ENCODE measurements around the gene GNB1. TPM values are rescaled to one million over a fixed set of nuclear protein-coding genes. Genes with fewer than 3 reads are reported as not detected.

The GNB1 gene
- total RNA-seq, 3 donors from 2014 or later (not counting 1 experiment from before 2014, with no cell fraction given) = 285 to 304 (median 289) TPM

DNA sequence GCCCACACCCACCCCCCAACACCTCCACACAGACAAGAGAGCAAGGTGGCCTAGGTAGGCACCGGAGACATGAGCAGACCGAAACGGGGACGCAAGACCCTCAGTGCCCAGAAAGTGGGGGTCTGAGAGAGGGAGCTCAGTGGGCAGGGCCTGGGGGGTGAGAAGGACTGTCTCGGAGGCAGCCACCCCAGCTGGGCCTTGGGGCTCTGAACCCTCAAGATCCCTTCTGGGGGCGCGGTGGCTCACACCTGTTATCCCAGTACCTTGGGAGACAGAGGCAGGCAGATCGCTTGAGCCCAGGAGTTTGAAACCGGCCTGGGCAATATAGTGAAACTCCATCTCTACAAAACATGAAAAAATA is 9.1 kb upstream of the GNB1 start:
- Mint-ChIP-seq H3K27ac (no peak overlapping the region), H3K27me3 (ENCODE audit: low read depth in 2 of 2) (peaks cover 0 to 4% of the 10 kb centered on the region in 2 donors), H3K4me1 (peaks cover 2 to 3% of the 10 kb centered on the region in 2 donors), H3K9me3 (no peaks in the 10 kb centered on the region), H3K36me3 (no peaks in the 10 kb centered on the region), H3K4me3 (no peak overlapping the region)
- no peak overlapping the region for H3K27ac ChIP-seq (ENCODE audit: low read length)
- peaks cover 14% of the 10 kb centered on the region for H3K4me1 ChIP-seq (ENCODE audit: control insufficient read depth, insufficient read depth, low read length)
- no peaks in the 10 kb centered on the region for H3K9me3 ChIP-seq (ENCODE audit: control insufficient read depth, insufficient read depth, low read length)
- ATAC-seq = no peak
- intact Hi-C loops (cut with micrococcal nuclease) = no loop called here
- WGBS (ENCODE audit: insufficient coverage) = 46% methylated on average over 9 of the region's 9 CpGs
- no peak for DNase-seq
- TF ChIP-seq, protein P1, sequence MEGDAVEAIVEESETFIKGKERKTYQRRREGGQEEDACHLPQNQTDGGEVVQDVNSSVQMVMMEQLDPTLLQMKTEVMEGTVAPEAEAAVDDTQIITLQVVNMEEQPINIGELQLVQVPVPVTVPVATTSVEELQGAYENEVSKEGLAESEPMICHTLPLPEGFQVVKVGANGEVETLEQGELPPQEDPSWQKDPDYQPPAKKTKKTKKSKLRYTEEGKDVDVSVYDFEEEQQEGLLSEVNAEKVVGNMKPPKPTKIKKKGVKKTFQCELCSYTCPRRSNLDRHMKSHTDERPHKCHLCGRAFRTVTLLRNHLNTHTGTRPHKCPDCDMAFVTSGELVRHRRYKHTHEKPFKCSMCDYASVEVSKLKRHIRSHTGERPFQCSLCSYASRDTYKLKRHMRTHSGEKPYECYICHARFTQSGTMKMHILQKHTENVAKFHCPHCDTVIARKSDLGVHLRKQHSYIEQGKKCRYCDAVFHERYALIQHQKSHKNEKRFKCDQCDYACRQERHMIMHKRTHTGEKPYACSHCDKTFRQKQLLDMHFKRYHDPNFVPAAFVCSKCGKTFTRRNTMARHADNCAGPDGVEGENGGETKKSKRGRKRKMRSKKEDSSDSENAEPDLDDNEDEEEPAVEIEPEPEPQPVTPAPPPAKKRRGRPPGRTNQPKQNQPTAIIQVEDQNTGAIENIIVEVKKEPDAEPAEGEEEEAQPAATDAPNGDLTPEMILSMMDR (IDR thresholded peaks at IDR 0.05) = no peak
- H3K4me3 ChIP-seq (ENCODE audit: low read length) = no peak overlapping the region
- H3K36me3 ChIP-seq (ENCODE audit: control insufficient read depth, insufficient read depth, low read length) = no peaks in the 10 kb centered on the region
- H3K27me3 ChIP-seq (ENCODE audit: control insufficient read depth, insufficient read depth, low read length) = no peaks in the 10 kb centered on the region

GRCh38 chr1:1899266-1899966 is 8.5 kb upstream of the GNB1 start:
- intact Hi-C loops (cut with micrococcal nuclease) = no loop called here
- Histone ChIP-seq H3K36me3 (ENCODE audit: control insufficient read depth, insufficient read depth, low read length) (no peaks in the 10 kb centered on the region), H3K4me1 (ENCODE audit: control insufficient read depth, insufficient read depth, low read length) (peaks cover 19% of the 10 kb centered on the region), H3K27ac (ENCODE audit: low read length) (no peak overlapping the region), H3K4me3 (ENCODE audit: low read length) (no peak overlapping the region), H3K27me3 (ENCODE audit: control insufficient read depth, insufficient read depth, low read length) (no peaks in the 10 kb centered on the region), H3K9me3 (ENCODE audit: control insufficient read depth, insufficient read depth, low read length) (no peaks in the 10 kb centered on the region)
- peak in 1 of 2 donors; percentile 58 for DNase-seq
- TF ChIP-seq, protein P1 (IDR thresholded peaks at IDR 0.05) = no peak
- no peaks in the 10 kb centered on the region for H3K9me3 Mint-ChIP-seq
- peaks cover 7 to 9% of the 10 kb centered on the region in 2 donors for H3K4me1 Mint-ChIP-seq
- H3K4me3 Mint-ChIP-seq = no peak overlapping the region
- ATAC-seq = peak in 2 of 3 donors; percentile 57 to 60
- 16% methylated on average over 15 of the region's 16 CpGs for WGBS (ENCODE audit: insufficient coverage)
- no peaks in the 10 kb centered on the region for H3K36me3 Mint-ChIP-seq
- peaks cover 0 to 4% of the 10 kb centered on the region in 2 donors for H3K27me3 Mint-ChIP-seq (ENCODE audit: low read depth in 2 of 2)
- no peak overlapping the region for H3K27ac Mint-ChIP-seq

DNA sequence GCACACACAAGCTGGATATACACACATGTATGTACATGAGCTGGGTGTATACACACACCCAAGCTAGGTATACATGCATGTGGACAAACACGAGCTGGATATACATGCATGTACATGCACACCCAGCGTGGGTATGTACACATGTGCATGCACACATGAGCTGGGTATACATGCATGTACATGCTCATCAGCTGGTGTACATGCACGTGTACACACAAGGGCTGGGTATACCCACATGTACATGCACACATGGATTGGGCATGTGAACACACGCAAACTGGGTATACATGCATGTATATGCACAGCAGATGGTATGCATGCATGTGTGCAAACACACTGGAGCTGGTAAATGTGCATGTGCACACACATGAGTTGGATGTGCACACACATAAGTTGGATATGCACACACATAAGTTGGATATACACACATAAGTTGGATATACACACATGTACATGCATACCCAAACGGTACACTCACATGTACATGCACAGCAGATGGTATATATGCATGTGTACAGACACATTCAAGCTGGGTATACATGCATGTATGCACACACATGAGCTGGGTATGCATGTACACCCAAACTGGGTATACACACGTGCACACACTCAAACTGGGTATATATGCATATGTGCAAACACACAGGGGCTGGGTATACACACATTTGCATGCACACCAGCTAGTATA is 7.5 kb upstream of the GNB1 start:
- 94% methylated on average over 6 of the region's 6 CpGs for WGBS (ENCODE audit: insufficient coverage)
- H3K4me1 ChIP-seq (ENCODE audit: control insufficient read depth, insufficient read depth, low read length) = peaks cover 23% of the 10 kb centered on the region
- no peaks in the 10 kb centered on the region for H3K36me3 Mint-ChIP-seq
- ATAC-seq (no peak), DNase-seq (no peak)
- H3K27ac ChIP-seq (ENCODE audit: low read length) = no peak overlapping the region
- H3K27me3 ChIP-seq (ENCODE audit: control insufficient read depth, insufficient read depth, low read length) = no peaks in the 10 kb centered on the region
- intact Hi-C loops (cut with micrococcal nuclease) = no loop called here
- H3K9me3 ChIP-seq (ENCODE audit: control insufficient read depth, insufficient read depth, low read length) = no peaks in the 10 kb centered on the region
- no peaks in the 10 kb centered on the region for H3K36me3 ChIP-seq (ENCODE audit: control insufficient read depth, insufficient read depth, low read length)
- H3K27ac Mint-ChIP-seq = no peak overlapping the region
- peaks cover 7 to 12% of the 10 kb centered on the region in 2 donors for H3K4me1 Mint-ChIP-seq
- H3K4me3 ChIP-seq (ENCODE audit: low read length) = no peak overlapping the region
- TF ChIP-seq, protein P1 (IDR thresholded peaks at IDR 0.05) = no peak
- peaks cover 0 to 4% of the 10 kb centered on the region in 2 donors for H3K27me3 Mint-ChIP-seq (ENCODE audit: low read depth in 2 of 2)
- no peaks in the 10 kb centered on the region for H3K9me3 Mint-ChIP-seq
- no peak overlapping the region for H3K4me3 Mint-ChIP-seq

All from natural killer cell (primary cell).